HepG2 (cell line): ENCODE data around the gene RPS10. TPM values are rescaled to one million over a fixed set of nuclear protein-coding genes. Genes with fewer than 3 reads are reported as not detected.

ENCODE experiments used
- CBX2 ChIP-seq, 2 experiments: fragments of 200-600 bp in 1 of 2; sonication (generic); formaldehyde crosslinking in 1 of 2; IDR thresholded peaks; 2 replicates each; pipeline versions ENCODE4 v1.7.0 to v1.8.1; 2018 to 2022; ENCODE audit warnings: low read depth in 2 of 2, low read length in 1 of 2, mild to moderate bottlenecking in 1 of 2, missing genetic modification reagents in 1 of 2
- CEBPZ ChIP-seq: IDR thresholded peaks from 2 replicates; pipeline ENCODE4 v1.6.1; 2012; ENCODE audit warnings: low read length, improper control_type of control experiment
- GMEB1 ChIP-seq: sonication (generic); formaldehyde crosslinking; IDR thresholded peaks from 2 replicates; pipeline ENCODE4 v1.5.1; 2020; ENCODE audit warnings: missing genetic modification reagents, mild to moderate bottlenecking, borderline replicate concordance
- HMG20A ChIP-seq: IDR thresholded peaks from 2 replicates; pipeline ENCODE4 v1.6.1; 2016; ENCODE audit warnings: borderline replicate concordance
- KLF12 ChIP-seq: sonication (generic); formaldehyde crosslinking; IDR thresholded peaks from 2 replicates; pipeline ENCODE4 v1.4.0; 2020; ENCODE audit warnings: missing genetic modification reagents, borderline replicate concordance
- KMT2B ChIP-seq: IDR thresholded peaks from 2 replicates; pipeline ENCODE4 v1.6.1; 2016; ENCODE audit warnings: missing genetic modification reagents, missing compliant biosample characterization
- NPAS2 ChIP-seq: sonication (generic); formaldehyde crosslinking; IDR thresholded peaks from 2 replicates; pipeline ENCODE4 v1.8.0; 2022; ENCODE audit warnings: mild to moderate bottlenecking, missing genetic modification reagents, borderline replicate concordance
- PLSCR1 ChIP-seq: sonication (generic); formaldehyde crosslinking; IDR thresholded peaks from 2 replicates; pipeline ENCODE4 v1.5.0; 2020; ENCODE audit warnings: missing genetic modification reagents, mild to moderate bottlenecking, borderline replicate concordance
- SNAI1 ChIP-seq: sonication (generic); formaldehyde crosslinking; IDR thresholded peaks from 2 replicates; pipeline ENCODE4 v1.5.0; 2020; ENCODE audit warnings: mild to moderate bottlenecking, missing genetic modification reagents, borderline replicate concordance
- TARDBP ChIP-seq: sonication (generic); formaldehyde crosslinking; IDR thresholded peaks from 2 replicates; pipeline ENCODE4 v1.8.0; 2022; ENCODE audit warnings: mild to moderate bottlenecking, missing genetic modification reagents
- TOPORS ChIP-seq: sonication (generic); formaldehyde crosslinking; IDR thresholded peaks from 2 replicates; pipeline ENCODE4 v1.8.0; 2023; ENCODE audit warnings: mild to moderate bottlenecking, missing genetic modification reagents
- ZNF224 ChIP-seq: sonication (generic); formaldehyde crosslinking; IDR thresholded peaks from 2 replicates; pipeline ENCODE4 v1.5.0; 2020; ENCODE audit warnings: mild to moderate bottlenecking, missing genetic modification reagents
- ZNF558 ChIP-seq: sonication (generic); formaldehyde crosslinking; IDR thresholded peaks from 2 replicates; pipeline ENCODE4 v1.9.0; 2022; ENCODE audit warnings: mild to moderate bottlenecking, missing genetic modification reagents, borderline replicate concordance
- ZNF788 ChIP-seq: sonication (generic); formaldehyde crosslinking; IDR thresholded peaks from 2 replicates; pipeline ENCODE4 v1.5.0; 2020; ENCODE audit warnings: mild to moderate bottlenecking, missing genetic modification reagents, borderline replicate concordance
- ZNF883 ChIP-seq: sonication (generic); formaldehyde crosslinking; IDR thresholded peaks from 2 replicates; pipeline ENCODE4 v1.5.1; 2020; ENCODE audit warnings: mild to moderate bottlenecking, missing genetic modification reagents; ENCODE audit errors: not compliant biosample characterization
- polyA plus RNA-seq, 8 experiments: library from polyadenylated mRNA; depleted of rRNA in 3 of 8; stranded (reverse) in 7 of 8; unstranded in 1 of 8; fragments of >200 nt; fragmentation: Illumina TruSeq in 4 of 8; extraction: Trizol in 4 of 8; gene quantifications; 2 replicates each; pipeline versions ENCODE4 v1.2.1 to v1.2.3, GENCODE V29; 2011 to 2016; ENCODE audit warnings: low read depth in 4 of 8, missing spikeins in 1 of 8, mixed read lengths in 1 of 8; ENCODE audit not compliant: insufficient read depth in 1 of 8
- total RNA-seq, 5 experiments: library from RNA; depleted of rRNA; stranded (reverse); fragments of >200 nt; fragmentation: Illumina TruSeq; extraction: Trizol; gene quantifications; 2 replicates each; pipeline ENCODE4 v1.2.3, GENCODE V29; 2016; ENCODE audit warnings: low read depth in 1 of 5
- TF ChIP-seq, protein P1 (sequence below): sonication (generic); formaldehyde crosslinking; IDR thresholded peaks from 2 replicates; pipeline ENCODE4 v1.8.1; 2023; ENCODE audit warnings: mild to moderate bottlenecking, missing genetic modification reagents
- TF ChIP-seq, protein P2 (sequence below): sonication (generic); formaldehyde crosslinking; IDR thresholded peaks from 2 replicates; pipeline ENCODE4 v1.5.0; 2020; ENCODE audit warnings: missing genetic modification reagents
- TF ChIP-seq, protein P3 (sequence below): sonication (generic); formaldehyde crosslinking; conservative IDR thresholded peaks from 2 replicates; pipeline ENCODE4 v1.8.0; 2022; ENCODE audit warnings: missing genetic modification reagents

RPS10 gene
- total and polyA plus RNA-seq, 2 of the 13 experiments (the other 11 are each of a cell fraction or from before 2014, with no cell fraction given) = 2,909 to 4,648 TPM

GRCh38 chr6:34457742-34458735 is 32.2 kb upstream of the RPS10 start (continued):
- TF ChIP-seq GMEB1 (CRISPR knock-in tag) (0 out of 2 replicates have a peak, but pooled peaks have one; percentile 20), HMG20A (no peak), KMT2B (CRISPR knock-in tag) (0 out of 2 replicates have a peak, but pooled peaks have one; percentile 12), ZNF224 (CRISPR knock-in tag) (no peak), KLF12 (CRISPR knock-in tag) (no peak), NPAS2 (CRISPR knock-in tag) (no peak), PLSCR1 (CRISPR knock-in tag) (no peak), ZNF788 (no peak), SNAI1 (CRISPR knock-in tag) (no peak), TOPORS (CRISPR knock-in tag) (no peak), ZNF883 (CRISPR knock-in tag) (no peak), TARDBP (CRISPR knock-in tag) (no peak), CEBPZ (no peak), ZNF558 (CRISPR knock-in tag) (no peak), CBX2 (IDR thresholded peaks at IDR 0.05; ENCODE audit: low read depth, low read length) (no peak), CBX2 (CRISPR knock-in tag; IDR thresholded peaks at IDR 0.05; ENCODE audit: low read depth) (no peak)
- TF ChIP-seq, protein P1, sequence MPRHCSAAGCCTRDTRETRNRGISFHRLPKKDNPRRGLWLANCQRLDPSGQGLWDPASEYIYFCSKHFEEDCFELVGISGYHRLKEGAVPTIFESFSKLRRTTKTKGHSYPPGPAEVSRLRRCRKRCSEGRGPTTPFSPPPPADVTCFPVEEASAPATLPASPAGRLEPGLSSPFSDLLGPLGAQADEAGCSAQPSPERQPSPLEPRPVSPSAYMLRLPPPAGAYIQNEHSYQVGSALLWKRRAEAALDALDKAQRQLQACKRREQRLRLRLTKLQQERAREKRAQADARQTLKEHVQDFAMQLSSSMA (CRISPR knock-in tag) = no peak
- TF ChIP-seq, protein P2, sequence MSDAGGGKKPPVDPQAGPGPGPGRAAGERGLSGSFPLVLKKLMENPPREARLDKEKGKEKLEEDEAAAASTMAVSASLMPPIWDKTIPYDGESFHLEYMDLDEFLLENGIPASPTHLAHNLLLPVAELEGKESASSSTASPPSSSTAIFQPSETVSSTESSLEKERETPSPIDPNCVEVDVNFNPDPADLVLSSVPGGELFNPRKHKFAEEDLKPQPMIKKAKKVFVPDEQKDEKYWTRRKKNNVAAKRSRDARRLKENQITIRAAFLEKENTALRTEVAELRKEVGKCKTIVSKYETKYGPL = no peak
- TF ChIP-seq, protein P3, sequence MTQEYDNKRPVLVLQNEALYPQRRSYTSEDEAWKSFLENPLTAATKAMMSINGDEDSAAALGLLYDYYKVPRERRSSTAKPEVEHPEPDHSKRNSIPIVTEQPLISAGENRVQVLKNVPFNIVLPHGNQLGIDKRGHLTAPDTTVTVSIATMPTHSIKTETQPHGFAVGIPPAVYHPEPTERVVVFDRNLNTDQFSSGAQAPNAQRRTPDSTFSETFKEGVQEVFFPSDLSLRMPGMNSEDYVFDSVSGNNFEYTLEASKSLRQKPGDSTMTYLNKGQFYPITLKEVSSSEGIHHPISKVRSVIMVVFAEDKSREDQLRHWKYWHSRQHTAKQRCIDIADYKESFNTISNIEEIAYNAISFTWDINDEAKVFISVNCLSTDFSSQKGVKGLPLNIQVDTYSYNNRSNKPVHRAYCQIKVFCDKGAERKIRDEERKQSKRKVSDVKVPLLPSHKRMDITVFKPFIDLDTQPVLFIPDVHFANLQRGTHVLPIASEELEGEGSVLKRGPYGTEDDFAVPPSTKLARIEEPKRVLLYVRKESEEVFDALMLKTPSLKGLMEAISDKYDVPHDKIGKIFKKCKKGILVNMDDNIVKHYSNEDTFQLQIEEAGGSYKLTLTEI = no peak
